ENCODE data around the gene TBCCD1. TPM values are rescaled to one million over a fixed set of nuclear protein-coding genes. Genes with fewer than 3 reads are reported as not detected.

Gene TBCCD1
- polyA plus RNA-seq, 1 donor from 2014 or later: 13.4 TPM

- H3K36me3 ChIP-seq (ENCODE audit: insufficient read depth, low read length): no peaks in the 10 kb centered on the region
- H3K9me3 ChIP-seq (ENCODE audit: low read length): no peaks in the 10 kb centered on the region
- no peak overlapping the region for H3K4me2 ChIP-seq (ENCODE audit: low read length)
- H3K27me3 ChIP-seq (ENCODE audit: insufficient read depth, low read depth, low read length): no peaks in the 10 kb centered on the region
- no peak overlapping the region for H3K9ac ChIP-seq (ENCODE audit: low read length)
- H3F3A ChIP-seq (ENCODE audit: insufficient read depth, low read length, poor library complexity, severe bottlenecking): no peaks in the 10 kb centered on the region
- no peak overlapping the region for H3K4me3 ChIP-seq (ENCODE audit: low read length)
- no peak overlapping the region for H2AFZ ChIP-seq (ENCODE audit: low read depth, low read length)
- H3K9me2 ChIP-seq (ENCODE audit: insufficient read depth, low read length): no peaks in the 10 kb centered on the region
- no peaks in the 10 kb centered on the region for H3K79me2 ChIP-seq (replicated peaks; ENCODE audit: insufficient read depth, low read length)
- TF ChIP-seq TAF1 (IDR thresholded peaks at IDR 0.05; ENCODE audit: low read depth): no peak
- no peak for TF ChIP-seq EZH2 (IDR thresholded peaks at IDR 0.05; ENCODE audit: borderline replicate concordance, insufficient read depth, low read length, poor library complexity, severe bottlenecking)
- TF ChIP-seq, protein P1, sequence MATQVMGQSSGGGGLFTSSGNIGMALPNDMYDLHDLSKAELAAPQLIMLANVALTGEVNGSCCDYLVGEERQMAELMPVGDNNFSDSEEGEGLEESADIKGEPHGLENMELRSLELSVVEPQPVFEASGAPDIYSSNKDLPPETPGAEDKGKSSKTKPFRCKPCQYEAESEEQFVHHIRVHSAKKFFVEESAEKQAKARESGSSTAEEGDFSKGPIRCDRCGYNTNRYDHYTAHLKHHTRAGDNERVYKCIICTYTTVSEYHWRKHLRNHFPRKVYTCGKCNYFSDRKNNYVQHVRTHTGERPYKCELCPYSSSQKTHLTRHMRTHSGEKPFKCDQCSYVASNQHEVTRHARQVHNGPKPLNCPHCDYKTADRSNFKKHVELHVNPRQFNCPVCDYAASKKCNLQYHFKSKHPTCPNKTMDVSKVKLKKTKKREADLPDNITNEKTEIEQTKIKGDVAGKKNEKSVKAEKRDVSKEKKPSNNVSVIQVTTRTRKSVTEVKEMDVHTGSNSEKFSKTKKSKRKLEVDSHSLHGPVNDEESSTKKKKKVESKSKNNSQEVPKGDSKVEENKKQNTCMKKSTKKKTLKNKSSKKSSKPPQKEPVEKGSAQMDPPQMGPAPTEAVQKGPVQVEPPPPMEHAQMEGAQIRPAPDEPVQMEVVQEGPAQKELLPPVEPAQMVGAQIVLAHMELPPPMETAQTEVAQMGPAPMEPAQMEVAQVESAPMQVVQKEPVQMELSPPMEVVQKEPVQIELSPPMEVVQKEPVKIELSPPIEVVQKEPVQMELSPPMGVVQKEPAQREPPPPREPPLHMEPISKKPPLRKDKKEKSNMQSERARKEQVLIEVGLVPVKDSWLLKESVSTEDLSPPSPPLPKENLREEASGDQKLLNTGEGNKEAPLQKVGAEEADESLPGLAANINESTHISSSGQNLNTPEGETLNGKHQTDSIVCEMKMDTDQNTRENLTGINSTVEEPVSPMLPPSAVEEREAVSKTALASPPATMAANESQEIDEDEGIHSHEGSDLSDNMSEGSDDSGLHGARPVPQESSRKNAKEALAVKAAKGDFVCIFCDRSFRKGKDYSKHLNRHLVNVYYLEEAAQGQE (IDR thresholded peaks at IDR 0.05; ENCODE audit: borderline replicate concordance): no peak
- TF ChIP-seq, protein P2, sequence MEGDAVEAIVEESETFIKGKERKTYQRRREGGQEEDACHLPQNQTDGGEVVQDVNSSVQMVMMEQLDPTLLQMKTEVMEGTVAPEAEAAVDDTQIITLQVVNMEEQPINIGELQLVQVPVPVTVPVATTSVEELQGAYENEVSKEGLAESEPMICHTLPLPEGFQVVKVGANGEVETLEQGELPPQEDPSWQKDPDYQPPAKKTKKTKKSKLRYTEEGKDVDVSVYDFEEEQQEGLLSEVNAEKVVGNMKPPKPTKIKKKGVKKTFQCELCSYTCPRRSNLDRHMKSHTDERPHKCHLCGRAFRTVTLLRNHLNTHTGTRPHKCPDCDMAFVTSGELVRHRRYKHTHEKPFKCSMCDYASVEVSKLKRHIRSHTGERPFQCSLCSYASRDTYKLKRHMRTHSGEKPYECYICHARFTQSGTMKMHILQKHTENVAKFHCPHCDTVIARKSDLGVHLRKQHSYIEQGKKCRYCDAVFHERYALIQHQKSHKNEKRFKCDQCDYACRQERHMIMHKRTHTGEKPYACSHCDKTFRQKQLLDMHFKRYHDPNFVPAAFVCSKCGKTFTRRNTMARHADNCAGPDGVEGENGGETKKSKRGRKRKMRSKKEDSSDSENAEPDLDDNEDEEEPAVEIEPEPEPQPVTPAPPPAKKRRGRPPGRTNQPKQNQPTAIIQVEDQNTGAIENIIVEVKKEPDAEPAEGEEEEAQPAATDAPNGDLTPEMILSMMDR (IDR thresholded peaks at IDR 0.05; ENCODE audit: poor library complexity, severe bottlenecking): no peak
- TF ChIP-seq RAD21 (conservative IDR thresholded peaks at IDR 0.05): no peak
- no peak for TF ChIP-seq MXI1 (conservative IDR thresholded peaks at IDR 0.05; ENCODE audit: poor library complexity, severe bottlenecking)
- TF ChIP-seq SMC3 (conservative IDR thresholded peaks at IDR 0.05; ENCODE audit: poor library complexity): no peak
- TF ChIP-seq POLR2AphosphoS5 (IDR thresholded peaks at IDR 0.05): no peak
- no peak for TF ChIP-seq EP300 (conservative IDR thresholded peaks at IDR 0.05; ENCODE audit: poor library complexity, severe bottlenecking)
- no peaks in the 10 kb centered on the region for H4K20me1 ChIP-seq (ENCODE audit: insufficient read depth)
- H3K27ac ChIP-seq (ENCODE audit: low read length): no peak overlapping the region
Observed at GRCh38 chr3:186511702-186512101, 55.4 kb downstream of the TBCCD1 start.

- Histone ChIP-seq H3K4me3 (ENCODE audit: low read length) (no peak overlapping the region), H3K9me3 (ENCODE audit: low read length) (no peaks in the 10 kb centered on the region), H3K27me3 (ENCODE audit: insufficient read depth, low read depth, low read length) (no peaks in the 10 kb centered on the region), H3K4me2 (ENCODE audit: low read length) (no peak overlapping the region), H3K27ac (ENCODE audit: low read length) (no peak overlapping the region), H3K79me2 (replicated peaks; ENCODE audit: insufficient read depth, low read length) (no peaks in the 10 kb centered on the region), H3K9ac (ENCODE audit: low read length) (no peak overlapping the region), H2AFZ (ENCODE audit: low read depth, low read length) (no peak overlapping the region), H4K20me1 (ENCODE audit: insufficient read depth) (no peaks in the 10 kb centered on the region), H3F3A (ENCODE audit: insufficient read depth, low read length, poor library complexity, severe bottlenecking) (no peaks in the 10 kb centered on the region), H3K36me3 (ENCODE audit: insufficient read depth, low read length) (no peaks in the 10 kb centered on the region), H3K9me2 (ENCODE audit: insufficient read depth, low read length) (no peaks in the 10 kb centered on the region)
- TF ChIP-seq SMC3 (conservative IDR thresholded peaks at IDR 0.05; ENCODE audit: poor library complexity): no peak
- no peak for TF ChIP-seq TAF1 (IDR thresholded peaks at IDR 0.05; ENCODE audit: low read depth)
- TF ChIP-seq RAD21 (conservative IDR thresholded peaks at IDR 0.05): no peak
- no peak for TF ChIP-seq POLR2AphosphoS5 (IDR thresholded peaks at IDR 0.05)
- TF ChIP-seq MXI1 (conservative IDR thresholded peaks at IDR 0.05; ENCODE audit: poor library complexity, severe bottlenecking): no peak
- no peak for TF ChIP-seq EZH2 (IDR thresholded peaks at IDR 0.05; ENCODE audit: borderline replicate concordance, insufficient read depth, low read length, poor library complexity, severe bottlenecking)
- no peak for TF ChIP-seq EP300 (conservative IDR thresholded peaks at IDR 0.05; ENCODE audit: poor library complexity, severe bottlenecking)
- TF ChIP-seq, protein P1 (IDR thresholded peaks at IDR 0.05; ENCODE audit: borderline replicate concordance): no peak
- TF ChIP-seq, protein P2 (IDR thresholded peaks at IDR 0.05; ENCODE audit: poor library complexity, severe bottlenecking): no peak
Observed at GRCh38 chr3:186511245-186511644, 55.9 kb downstream of the TBCCD1 start.

Measured in neural cell (in vitro differentiated cells).